ENCODE data around the gene ATXN7L1.
A peak's percentile ranks its signal among the peaks of the same experiment; 100 is the strongest.

The ATXN7L1 gene

DNA sequence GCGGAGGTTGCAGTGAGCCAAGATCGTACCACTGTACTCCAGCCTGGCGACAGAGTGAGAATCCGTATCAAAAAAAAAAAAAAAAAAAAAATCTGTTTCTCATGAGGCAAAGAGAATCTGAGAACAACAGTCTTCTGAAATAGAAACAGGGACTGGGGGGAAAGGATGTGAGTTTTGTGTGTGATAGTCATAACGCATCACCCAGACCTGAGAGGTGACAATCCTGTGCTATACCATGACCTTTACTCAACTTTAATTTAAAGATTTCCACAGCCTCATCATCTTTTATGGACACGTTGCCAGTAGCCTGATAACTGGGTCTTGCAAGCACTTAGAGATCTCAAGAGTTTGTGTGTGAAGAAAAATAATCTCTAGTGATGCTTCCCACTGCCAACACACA lies 2.3 kb downstream of the ATXN7L1 start:
- H3K79me2 ChIP-seq (ENCODE audit: control insufficient read depth, insufficient read depth, low read length, poor library complexity) = peaks cover 6% of the 10 kb centered on the region
- no peak overlapping the region for H4K8ac ChIP-seq (ENCODE audit: low read depth, low read length)
- no peak overlapping the region for H2BK5ac ChIP-seq (ENCODE audit: low read depth, low read length, poor library complexity)
- H4K91ac ChIP-seq (ENCODE audit: low read depth, low read length) = no peak overlapping the region
- H3K14ac ChIP-seq (ENCODE audit: low read length) = no peak overlapping the region
- H3K79me1 ChIP-seq (ENCODE audit: low read length) = peaks cover 8% of the 10 kb centered on the region
- H3K27ac ChIP-seq (ENCODE audit: low read depth, low read length) = no peak overlapping the region
- H3K4ac ChIP-seq (ENCODE audit: low read depth, low read length) = no peak overlapping the region
- no peaks in the 10 kb centered on the region for H3K36me3 ChIP-seq (ENCODE audit: control insufficient read depth in 1 of 2, insufficient read depth in 2 of 2, low read length in 2 of 2)
- no peaks in the 10 kb centered on the region for H3K9me3 ChIP-seq (ENCODE audit: insufficient read depth, low read depth, low read length)
- peaks cover 0 to 6% of the 10 kb centered on the region in 2 experiments for H3K4me1 ChIP-seq (ENCODE audit: control insufficient read depth in 1 of 2, insufficient read depth in 2 of 2, low read length in 2 of 2)
- no peak overlapping the region for H2AFZ ChIP-seq (ENCODE audit: insufficient read depth, low read length, poor library complexity)
- no peak overlapping the region for H3K9ac ChIP-seq (ENCODE audit: low read length)
- no peaks in the 10 kb centered on the region for H3K27me3 ChIP-seq (ENCODE audit: insufficient read depth, low read length)
- H2BK120ac ChIP-seq (ENCODE audit: insufficient read depth, low read length, poor library complexity) = no peak overlapping the region
- H3K23ac ChIP-seq (ENCODE audit: low read length) = no peak overlapping the region
- no peak overlapping the region for H2BK12ac ChIP-seq (ENCODE audit: low read length)
- H2AK5ac ChIP-seq (ENCODE audit: low read length) = no peak overlapping the region
- DNase-seq = no peak
- WGBS (ENCODE audit: extremely low coverage, insufficient coverage, insufficient read length) = no CpG with 5 or more reads among the region's 6 CpGs
- no peak overlapping the region for H4K12ac ChIP-seq (ENCODE audit: low read depth, low read length)
- no peak overlapping the region for H3K4me2 ChIP-seq (ENCODE audit: low read length)
- no peak overlapping the region for H3K18ac ChIP-seq (ENCODE audit: low read length)
- H3K4me3 ChIP-seq (ENCODE audit: low read depth, low read length) = no peak overlapping the region

DNA sequence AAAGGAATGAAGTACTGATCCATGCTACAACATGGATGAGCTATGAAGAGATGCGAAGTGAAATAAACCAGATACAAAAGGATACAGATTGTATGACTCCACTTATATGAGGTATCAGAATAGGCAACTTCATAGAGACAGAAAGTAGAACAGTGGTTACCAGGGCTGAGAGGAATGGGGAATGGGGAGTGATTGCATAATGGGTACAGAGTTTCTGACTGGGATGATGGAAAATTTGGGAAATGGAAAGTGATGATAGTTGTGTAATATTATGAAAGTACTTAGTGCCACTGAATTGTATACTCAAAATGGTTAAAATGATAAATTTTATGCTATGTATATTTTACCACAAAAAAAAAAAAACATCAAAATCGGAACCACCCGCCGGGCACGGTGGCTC lies 3.9 kb downstream of the ATXN7L1 start:
- Histone ChIP-seq H3K79me2 (ENCODE audit: control insufficient read depth, insufficient read depth, low read length, poor library complexity) (peaks cover 6% of the 10 kb centered on the region), H3K4ac (ENCODE audit: low read depth, low read length) (no peak overlapping the region), H3K9ac (ENCODE audit: low read length) (no peak overlapping the region), H3K9me3 (ENCODE audit: insufficient read depth, low read depth, low read length) (no peaks in the 10 kb centered on the region), H3K4me1 (ENCODE audit: control insufficient read depth in 1 of 2, insufficient read depth in 2 of 2, low read length in 2 of 2) (peaks cover 0 to 6% of the 10 kb centered on the region in 2 experiments), H3K79me1 (ENCODE audit: low read length) (peaks cover 8% of the 10 kb centered on the region), H4K12ac (ENCODE audit: low read depth, low read length) (no peak overlapping the region), H3K23ac (ENCODE audit: low read length) (no peak overlapping the region), H2BK120ac (ENCODE audit: insufficient read depth, low read length, poor library complexity) (no peak overlapping the region), H2AFZ (ENCODE audit: insufficient read depth, low read length, poor library complexity) (no peak overlapping the region), H3K14ac (ENCODE audit: low read length) (no peak overlapping the region), H3K4me3 (ENCODE audit: low read depth, low read length) (no peak overlapping the region), H2BK5ac (ENCODE audit: low read depth, low read length, poor library complexity) (no peak overlapping the region), H3K27ac (ENCODE audit: low read depth, low read length) (no peak overlapping the region), H3K27me3 (ENCODE audit: insufficient read depth, low read length) (no peaks in the 10 kb centered on the region), H4K91ac (ENCODE audit: low read depth, low read length) (no peak overlapping the region), H3K18ac (ENCODE audit: low read length) (no peak overlapping the region), H3K36me3 (ENCODE audit: control insufficient read depth in 1 of 2, insufficient read depth in 2 of 2, low read length in 2 of 2) (no peaks in the 10 kb centered on the region), H4K8ac (ENCODE audit: low read depth, low read length) (no peak overlapping the region), H2AK5ac (ENCODE audit: low read length) (no peak overlapping the region), H3K4me2 (ENCODE audit: low read length) (no peak overlapping the region), H2BK12ac (ENCODE audit: low read length) (no peak overlapping the region)
- WGBS (ENCODE audit: extremely low coverage, insufficient coverage, insufficient read length) = no CpG with 5 or more reads among the region's 5 CpGs
- DNase-seq = no peak

DNA sequence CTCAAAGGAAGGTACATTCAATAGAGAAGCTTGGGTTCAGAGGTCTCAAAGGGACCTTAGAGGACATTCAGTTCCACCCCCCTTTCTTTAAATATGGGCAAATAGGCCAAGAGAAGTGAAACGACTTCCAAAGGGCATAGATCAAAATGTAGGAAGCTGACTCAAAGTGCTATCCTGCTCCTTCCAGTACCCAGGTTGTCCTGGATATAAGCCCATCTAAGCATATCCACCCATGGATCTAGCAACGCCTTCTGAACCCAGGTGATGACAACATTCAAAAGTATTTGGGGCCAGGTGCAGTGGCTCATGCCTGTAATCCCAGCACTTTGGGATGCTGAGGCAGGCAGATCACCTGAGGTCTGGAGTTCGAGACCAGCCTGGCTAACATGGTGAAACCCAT lies 5.3 kb downstream of the ATXN7L1 start:
- no peak overlapping the region for H4K91ac ChIP-seq (ENCODE audit: low read depth, low read length)
- no peak overlapping the region for H3K27ac ChIP-seq (ENCODE audit: low read depth, low read length)
- H3K79me2 ChIP-seq (ENCODE audit: control insufficient read depth, insufficient read depth, low read length, poor library complexity) = peaks cover 4% of the 10 kb centered on the region
- H3K4me1 ChIP-seq (ENCODE audit: control insufficient read depth in 1 of 2, insufficient read depth in 2 of 2, low read length in 2 of 2) = peaks cover 0 to 6% of the 10 kb centered on the region in 2 experiments
- no peak overlapping the region for H2AK5ac ChIP-seq (ENCODE audit: low read length)
- no peak overlapping the region for H2BK120ac ChIP-seq (ENCODE audit: insufficient read depth, low read length, poor library complexity)
- H2BK12ac ChIP-seq (ENCODE audit: low read length) = no peak overlapping the region
- H2BK5ac ChIP-seq (ENCODE audit: low read depth, low read length, poor library complexity) = no peak overlapping the region
- H3K27me3 ChIP-seq (ENCODE audit: insufficient read depth, low read length) = no peaks in the 10 kb centered on the region
- no peaks in the 10 kb centered on the region for H3K9me3 ChIP-seq (ENCODE audit: insufficient read depth, low read depth, low read length)
- H3K14ac ChIP-seq (ENCODE audit: low read length) = no peak overlapping the region
- peaks cover 3% of the 10 kb centered on the region for H3K79me1 ChIP-seq (ENCODE audit: low read length)
- no peak overlapping the region for H3K9ac ChIP-seq (ENCODE audit: low read length)
- no peak overlapping the region for H3K4me2 ChIP-seq (ENCODE audit: low read length)
- no peak overlapping the region for H4K12ac ChIP-seq (ENCODE audit: low read depth, low read length)
- H3K18ac ChIP-seq (ENCODE audit: low read length) = no peak overlapping the region
- no peak overlapping the region for H3K23ac ChIP-seq (ENCODE audit: low read length)
- WGBS (ENCODE audit: extremely low coverage, insufficient coverage, insufficient read length) = no CpG with 5 or more reads among the region's 3 CpGs
- no peak overlapping the region for H2AFZ ChIP-seq (ENCODE audit: insufficient read depth, low read length, poor library complexity)
- no peak overlapping the region for H3K4me3 ChIP-seq (ENCODE audit: low read depth, low read length)
- DNase-seq = peak; percentile 27 to 49
- H3K36me3 ChIP-seq (ENCODE audit: control insufficient read depth in 1 of 2, insufficient read depth in 2 of 2, low read length in 2 of 2) = no peaks in the 10 kb centered on the region
- no peak overlapping the region for H4K8ac ChIP-seq (ENCODE audit: low read depth, low read length)
- H3K4ac ChIP-seq (ENCODE audit: low read depth, low read length) = no peak overlapping the region

DNA sequence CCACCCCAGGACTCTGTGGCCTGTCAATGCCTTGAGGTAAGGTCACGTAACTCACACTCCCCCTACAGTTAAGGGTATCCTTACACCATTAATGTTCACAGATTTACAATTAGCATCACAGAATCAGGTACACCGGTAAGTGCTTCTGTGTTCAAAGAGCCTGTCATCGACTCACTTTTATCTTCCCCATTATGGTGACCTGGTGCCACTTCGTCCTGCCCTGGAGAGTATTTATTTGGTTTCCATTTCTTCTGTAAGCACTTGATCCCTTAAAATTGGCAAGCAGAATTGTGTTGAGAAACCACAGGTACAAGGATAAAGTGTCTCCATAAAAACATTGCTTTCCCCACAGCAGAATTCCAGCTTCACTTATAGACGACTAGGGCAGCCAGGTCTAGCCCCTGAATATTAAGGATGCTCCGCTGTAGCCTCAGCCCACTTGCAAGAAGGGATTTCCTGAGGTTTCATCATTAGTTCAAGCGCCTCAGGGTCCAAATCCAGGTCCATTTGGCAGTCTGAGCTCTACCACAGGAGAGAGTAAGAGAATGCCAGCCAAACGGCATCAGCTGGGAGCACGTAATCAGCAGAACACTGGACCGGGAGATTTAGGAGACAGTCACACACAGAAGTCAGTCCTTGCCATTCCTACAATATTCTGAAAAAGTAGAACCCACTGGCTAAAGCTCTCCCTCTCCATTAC lies 10.1 kb downstream of the ATXN7L1 start:
- Histone ChIP-seq H3K14ac (ENCODE audit: low read length) (no peak overlapping the region), H2BK5ac (ENCODE audit: low read depth, low read length, poor library complexity) (no peak overlapping the region), H3K36me3 (ENCODE audit: control insufficient read depth in 1 of 2, insufficient read depth in 2 of 2, low read length in 2 of 2) (no peaks in the 10 kb centered on the region), H3K4ac (ENCODE audit: low read depth, low read length) (no peak overlapping the region), H3K79me2 (ENCODE audit: control insufficient read depth, insufficient read depth, low read length, poor library complexity) (no peaks in the 10 kb centered on the region), H3K23ac (ENCODE audit: low read length) (no peak overlapping the region), H3K18ac (ENCODE audit: low read length) (no peak overlapping the region), H2BK12ac (ENCODE audit: low read length) (no peak overlapping the region), H4K91ac (ENCODE audit: low read depth, low read length) (no peak overlapping the region), H4K8ac (ENCODE audit: low read depth, low read length) (no peak overlapping the region), H3K4me3 (ENCODE audit: low read depth, low read length) (no peak overlapping the region), H3K4me2 (ENCODE audit: low read length) (no peak overlapping the region), H3K79me1 (ENCODE audit: low read length) (no peaks in the 10 kb centered on the region), H2AK5ac (ENCODE audit: low read length) (no peak overlapping the region), H4K12ac (ENCODE audit: low read depth, low read length) (no peak overlapping the region), H3K27me3 (ENCODE audit: insufficient read depth, low read length) (no peaks in the 10 kb centered on the region), H3K9me3 (ENCODE audit: insufficient read depth, low read depth, low read length) (no peaks in the 10 kb centered on the region), H3K9ac (ENCODE audit: low read length) (no peak overlapping the region), H3K4me1 (ENCODE audit: control insufficient read depth in 1 of 2, insufficient read depth in 2 of 2, low read length in 2 of 2) (no peaks in the 10 kb centered on the region), H2AFZ (ENCODE audit: insufficient read depth, low read length, poor library complexity) (no peak overlapping the region), H3K27ac (ENCODE audit: low read depth, low read length) (no peak overlapping the region), H2BK120ac (ENCODE audit: insufficient read depth, low read length, poor library complexity) (no peak overlapping the region)
- no peak for DNase-seq
- no CpG with 5 or more reads among the region's 10 CpGs for WGBS (ENCODE audit: extremely low coverage, insufficient coverage, insufficient read length)

Measured in trophoblast cell (in vitro differentiated cells and primary cell).